PFSK-1 (cell line): ENCODE measurements around the gene PPP2R5C.

ENCODE experiments used
- FOXP2 ChIP-seq: optimal IDR thresholded peaks from 2 replicates; pipeline ENCODE3; 2011; ENCODE audit warnings: borderline replicate concordance, control low read depth, inconsistent platforms; ENCODE audit not compliant: insufficient read depth; ENCODE audit errors: extremely low read length, extremely low read depth
- POLR2AphosphoS5 ChIP-seq: IDR thresholded peaks from 2 replicates; pipeline ENCODE4 v1.6.1; 2012; ENCODE audit warnings: low read depth, mild to moderate bottlenecking, control low read depth, low read length, moderate library complexity
- SIN3A ChIP-seq: IDR thresholded peaks from 2 replicates; pipeline ENCODE4 v1.6.1; 2012; ENCODE audit warnings: mild to moderate bottlenecking, low read length, moderate library complexity, borderline replicate concordance; ENCODE audit not compliant: insufficient read depth
- TAF1 ChIP-seq: IDR thresholded peaks from 2 replicates; pipeline ENCODE4 v1.6.1; 2012; ENCODE audit warnings: low read length, control low read depth, borderline replicate concordance; ENCODE audit not compliant: insufficient read depth
- TF ChIP-seq, protein P1 (sequence below), 2 experiments: IDR thresholded peaks; 2 replicates each; pipeline versions ENCODE4 v1.6.1 to v1.8.0; 2011 to 2012; ENCODE audit warnings: low read depth in 2 of 2, low read length in 2 of 2, control low read depth in 1 of 2, inconsistent platforms in 1 of 2, mild to moderate bottlenecking in 1 of 2, moderate library complexity in 1 of 2; ENCODE audit not compliant: insufficient read depth in 1 of 2

Gene PPP2R5C

DNA sequence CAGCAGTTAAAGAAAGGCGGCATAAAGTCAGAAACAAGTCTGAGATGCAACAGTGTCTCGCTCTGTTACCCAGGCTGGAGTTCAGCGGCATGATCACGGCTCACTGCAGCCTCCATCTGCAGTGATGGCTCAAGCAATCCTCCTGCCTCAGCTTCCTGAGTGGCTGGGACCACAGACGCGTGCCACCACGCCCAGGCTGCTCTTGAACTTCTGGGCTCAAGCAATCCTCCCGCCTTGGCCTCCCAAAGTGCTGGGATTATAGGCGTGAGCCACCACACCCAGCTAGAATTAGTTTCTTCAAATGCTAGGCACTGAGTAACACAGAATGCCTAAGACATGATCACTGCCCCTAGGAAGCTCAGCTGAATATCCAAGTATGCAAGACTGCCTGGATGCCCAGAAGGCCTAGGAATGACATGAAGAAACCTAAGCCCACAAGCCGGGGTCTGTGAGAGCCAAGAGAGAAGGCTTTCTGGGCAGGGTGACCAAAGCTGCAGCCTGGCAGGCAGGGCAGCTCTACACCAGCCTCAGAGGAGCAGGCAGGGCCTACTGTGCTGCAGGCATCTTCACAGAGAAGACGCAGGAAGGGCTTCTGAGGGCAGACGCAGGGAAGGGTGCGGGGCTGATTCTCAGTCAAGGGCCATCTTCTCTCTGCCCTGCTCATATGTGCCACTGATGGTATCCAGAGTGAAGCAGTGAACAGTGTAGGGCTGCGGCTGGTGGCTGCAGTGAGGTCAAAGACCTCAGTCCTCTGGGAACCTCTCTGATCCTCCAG is 4.3 kb upstream of the PPP2R5C start:
- TF ChIP-seq POLR2AphosphoS5 = no peak
- no peak for TF ChIP-seq TAF1
- no peak for TF ChIP-seq FOXP2
- no peak for TF ChIP-seq SIN3A
- TF ChIP-seq, protein P1, sequence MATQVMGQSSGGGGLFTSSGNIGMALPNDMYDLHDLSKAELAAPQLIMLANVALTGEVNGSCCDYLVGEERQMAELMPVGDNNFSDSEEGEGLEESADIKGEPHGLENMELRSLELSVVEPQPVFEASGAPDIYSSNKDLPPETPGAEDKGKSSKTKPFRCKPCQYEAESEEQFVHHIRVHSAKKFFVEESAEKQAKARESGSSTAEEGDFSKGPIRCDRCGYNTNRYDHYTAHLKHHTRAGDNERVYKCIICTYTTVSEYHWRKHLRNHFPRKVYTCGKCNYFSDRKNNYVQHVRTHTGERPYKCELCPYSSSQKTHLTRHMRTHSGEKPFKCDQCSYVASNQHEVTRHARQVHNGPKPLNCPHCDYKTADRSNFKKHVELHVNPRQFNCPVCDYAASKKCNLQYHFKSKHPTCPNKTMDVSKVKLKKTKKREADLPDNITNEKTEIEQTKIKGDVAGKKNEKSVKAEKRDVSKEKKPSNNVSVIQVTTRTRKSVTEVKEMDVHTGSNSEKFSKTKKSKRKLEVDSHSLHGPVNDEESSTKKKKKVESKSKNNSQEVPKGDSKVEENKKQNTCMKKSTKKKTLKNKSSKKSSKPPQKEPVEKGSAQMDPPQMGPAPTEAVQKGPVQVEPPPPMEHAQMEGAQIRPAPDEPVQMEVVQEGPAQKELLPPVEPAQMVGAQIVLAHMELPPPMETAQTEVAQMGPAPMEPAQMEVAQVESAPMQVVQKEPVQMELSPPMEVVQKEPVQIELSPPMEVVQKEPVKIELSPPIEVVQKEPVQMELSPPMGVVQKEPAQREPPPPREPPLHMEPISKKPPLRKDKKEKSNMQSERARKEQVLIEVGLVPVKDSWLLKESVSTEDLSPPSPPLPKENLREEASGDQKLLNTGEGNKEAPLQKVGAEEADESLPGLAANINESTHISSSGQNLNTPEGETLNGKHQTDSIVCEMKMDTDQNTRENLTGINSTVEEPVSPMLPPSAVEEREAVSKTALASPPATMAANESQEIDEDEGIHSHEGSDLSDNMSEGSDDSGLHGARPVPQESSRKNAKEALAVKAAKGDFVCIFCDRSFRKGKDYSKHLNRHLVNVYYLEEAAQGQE (IDR thresholded peaks at IDR 0.05; ENCODE audit: insufficient read depth in 1 of 2, low read depth in 2 of 2, low read length in 2 of 2) = no peak

DNA sequence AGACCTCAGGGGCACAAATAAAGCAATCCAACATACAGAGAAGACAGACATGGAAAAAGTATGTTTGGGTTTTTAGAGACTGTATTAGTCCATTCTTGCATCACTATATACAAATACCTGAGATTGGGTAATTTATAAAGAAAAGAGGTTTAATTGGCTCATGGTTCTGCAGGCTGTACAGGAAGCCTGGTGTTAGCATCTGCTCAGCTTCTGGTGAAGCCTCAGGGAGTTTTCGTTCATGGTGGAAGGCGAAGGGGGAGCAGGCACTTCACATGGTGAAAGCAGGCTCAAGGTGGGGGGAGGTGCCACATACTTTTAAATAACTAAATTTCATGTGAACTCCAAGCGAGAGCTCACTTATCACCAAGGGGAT is 3.7 kb upstream of the PPP2R5C start:
- no peak for TF ChIP-seq TAF1
- TF ChIP-seq POLR2AphosphoS5 = no peak

DNA sequence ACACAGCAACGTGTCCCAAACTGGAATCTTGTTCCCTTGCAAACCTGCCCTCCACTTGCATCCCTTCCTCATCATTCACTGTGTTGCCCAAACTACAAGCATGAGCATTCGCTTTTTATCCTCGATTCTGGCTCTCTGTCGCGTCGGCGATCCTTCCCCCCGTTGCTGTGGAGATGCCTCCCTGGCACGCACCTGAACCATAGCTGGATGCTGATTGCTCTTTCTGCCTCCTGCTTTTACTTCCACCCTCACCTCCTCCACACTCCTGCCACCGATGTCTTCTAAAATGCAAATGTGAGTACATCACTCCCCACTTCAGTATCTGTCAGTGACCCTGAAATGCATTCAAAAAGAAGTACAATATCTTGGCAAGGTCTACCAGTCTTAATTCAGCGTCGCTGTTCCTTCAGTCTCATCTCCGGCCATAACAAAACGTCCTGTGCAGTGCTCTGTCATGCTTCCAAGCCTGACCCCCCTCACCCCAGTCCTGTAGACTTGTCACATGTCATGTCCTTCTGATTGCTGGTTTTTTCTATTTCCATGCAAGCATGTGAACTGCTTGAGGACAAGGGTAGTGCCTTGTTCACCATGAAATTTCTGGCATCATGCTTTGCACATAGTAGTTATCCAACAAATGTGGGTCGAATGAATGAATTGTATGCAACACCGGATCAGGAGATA is 2.5 kb upstream of the PPP2R5C start:
- TF ChIP-seq SIN3A (no peak), TAF1 (no peak), POLR2AphosphoS5 (no peak), FOXP2 (no peak)
- TF ChIP-seq, protein P1 (IDR thresholded peaks at IDR 0.05; ENCODE audit: insufficient read depth in 1 of 2, low read depth in 2 of 2, low read length in 2 of 2) = no peak

DNA sequence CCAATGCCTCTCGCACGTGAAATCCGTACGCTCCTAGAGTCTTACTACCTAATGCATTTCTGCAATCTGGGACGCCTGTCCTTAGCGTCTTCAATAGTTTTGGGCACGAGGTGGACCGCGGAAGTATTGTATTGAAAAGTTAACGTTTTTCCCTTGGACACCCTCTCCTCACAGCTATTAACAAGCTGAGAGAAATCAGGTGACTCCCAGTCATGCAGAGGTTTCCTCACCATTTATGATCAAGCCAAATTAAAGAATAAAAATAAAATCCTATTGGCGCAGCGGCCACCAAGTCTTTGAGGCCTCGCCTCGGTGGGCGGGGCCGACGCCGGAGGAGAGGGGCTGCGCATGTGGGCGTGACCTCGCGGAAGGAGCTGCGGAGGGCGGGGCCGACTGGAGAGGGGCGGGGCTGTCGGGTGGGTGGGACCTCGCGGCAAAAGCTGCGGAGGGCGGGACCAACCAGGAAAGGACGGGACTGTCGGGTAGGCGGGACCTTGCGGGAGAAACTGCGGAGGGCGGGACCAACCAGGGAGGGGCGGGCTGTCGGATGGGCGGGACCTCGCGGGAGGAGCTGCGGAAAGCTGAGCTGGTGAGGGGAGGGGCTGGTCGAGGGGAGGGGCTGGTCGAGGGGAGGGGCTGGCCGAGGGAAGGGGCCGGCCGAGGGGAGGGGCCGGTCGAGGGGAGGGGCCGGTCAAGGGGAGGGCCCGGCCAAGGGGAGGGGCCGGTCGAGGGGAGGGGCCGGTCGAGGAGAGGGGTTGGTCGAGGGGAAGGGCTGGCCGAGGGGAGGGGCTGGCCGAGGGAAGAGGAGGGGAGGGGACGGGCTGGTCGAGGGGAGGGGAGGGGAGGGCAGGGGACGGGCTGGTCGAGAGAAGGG is 1.1 kb upstream of the PPP2R5C start:
- TF ChIP-seq, protein P1 (IDR thresholded peaks at IDR 0.05; ENCODE audit: insufficient read depth in 1 of 2, low read depth in 2 of 2, low read length in 2 of 2) = no peak
- TF ChIP-seq SIN3A = no peak
- no peak for TF ChIP-seq TAF1
- TF ChIP-seq FOXP2 = no peak
- no peak for TF ChIP-seq POLR2AphosphoS5

- TF ChIP-seq SIN3A (no peak), FOXP2 (no peak)
- TF ChIP-seq, protein P1 (IDR thresholded peaks at IDR 0.05; ENCODE audit: insufficient read depth in 1 of 2, low read depth in 2 of 2, low read length in 2 of 2) = no peak
Measured at GRCh38 chr14:101761881-101762529, 496 bp downstream of the PPP2R5C start.
